Activated CD4-positive, alpha-beta memory T cell treated with anti-CD3 and anti-CD28 coated beads, Interleukin-2, amount 10 ng/mL, durations not matched to agents 7 days and 5 days (primary cell): ENCODE data around the gene C1orf167. TPM values are rescaled to one million over a fixed set of nuclear protein-coding genes. Genes with fewer than 3 reads are reported as not detected.
"Not testable (repeated sequence)": the region's sequence is repeated elsewhere in the genome, so short reads cannot be mapped to it uniquely, and the experiment has no call there.

Experiments used
- CTCF ChIA-PET: fragments of 350-600 bp; sonication (Branson Sonifier 250); formaldehyde crosslinking; loops from one replicate; lab custom pipeline; 2021; ENCODE audit warnings: antibody characterized with exemption, inconsistent platforms; lab: Charles Lee
- POLR2A ChIA-PET: fragments of 350-600 bp; sonication (Branson Sonifier 250); formaldehyde crosslinking; loops from one replicate; lab custom pipeline; 2021; ENCODE audit warnings: antibody characterized with exemption; lab: Charles Lee
- DNase-seq: peaks from one replicate; pipeline ENCODE4 v3.0.0-alpha.2; 2020
- H3K27ac Mint-ChIP-seq: one replicate; pipeline ENCODE4 v1.8.0; 2021; ENCODE audit warnings: mild to moderate bottlenecking, mixed read lengths
- H3K27me3 Mint-ChIP-seq: one replicate; pipeline ENCODE4 v1.8.0; 2021; ENCODE audit warnings: mixed read lengths
- H3K36me3 Mint-ChIP-seq: one replicate; pipeline ENCODE4 v1.8.0; 2021; ENCODE audit warnings: low read depth, mixed read lengths
- H3K4me1 Mint-ChIP-seq: one replicate; pipeline ENCODE4 v1.8.0; 2021; ENCODE audit warnings: mixed read lengths
- H3K4me3 Mint-ChIP-seq: one replicate; pipeline ENCODE4 v1.8.0; 2021; ENCODE audit warnings: mild to moderate bottlenecking, mixed read lengths
- H3K9me3 Mint-ChIP-seq: one replicate; pipeline ENCODE4 v1.8.0; 2021; ENCODE audit warnings: mixed read lengths
- total RNA-seq, 2 experiments: library from RNA; stranded (reverse); gene quantifications; one replicate each; pipeline ENCODE4 v1.2.3, GENCODE V29; 2021

The C1orf167 gene
- total RNA-seq, 2 experiments from 2014 or later: 0.25 TPM; not detected in 1

GRCh38 chr1:11800756-11801433 lies 38.9 kb downstream of the C1orf167 start:
- H3K27me3 Mint-ChIP-seq: no peaks in the 10 kb centered on the region
- H3K4me1 Mint-ChIP-seq: peaks cover 39% of the 10 kb centered on the region
- no peaks in the 10 kb centered on the region for H3K9me3 Mint-ChIP-seq
- DNase-seq: no peak
- no peak overlapping the region for H3K4me3 Mint-ChIP-seq
- ChIA-PET CTCF (no interaction called here), POLR2A (interaction anchor here (4.9 kb wide), 1 partner anchor 108 kb away, joined by 52 read pairs; no protein-coding TSS in a partner anchor)
- H3K36me3 Mint-ChIP-seq: peaks cover 36% of the 10 kb centered on the region
- no peak overlapping the region for H3K27ac Mint-ChIP-seq

GRCh38 chr1:11802616-11802972 lies 40.6 kb downstream of the C1orf167 start:
- no peak for DNase-seq
- Mint-ChIP-seq H3K36me3 (peaks cover 32% of the 10 kb centered on the region), H3K9me3 (no peaks in the 10 kb centered on the region), H3K27me3 (no peaks in the 10 kb centered on the region), H3K4me3 (peak overlapping the region; percentile 96), H3K27ac (peak overlapping the region; percentile 44), H3K4me1 (peaks cover 54% of the 10 kb centered on the region)
- ChIA-PET CTCF (interaction anchor here (0.8 kb wide), 1 partner anchor 9 kb away, joined by 3 read pairs; no protein-coding TSS in a partner anchor), POLR2A (interaction anchor here (0.9 to 4.9 kb wide), 3 partner anchors 10 to 106 kb away, joined by 3 to 52 read pairs (median 3); no protein-coding TSS in a partner anchor)

- H3K4me3 Mint-ChIP-seq: peak overlapping the region; percentile 96
- POLR2A ChIA-PET: interaction anchor here (0.8 to 4.9 kb wide), 7 partner anchors 10 to 791 kb away, joined by 3 to 52 read pairs (median 3); partner anchors contain the start of gene FBXO6
- no peaks in the 10 kb centered on the region for H3K27me3 Mint-ChIP-seq
- peak overlapping the region; percentile 54 for H3K27ac Mint-ChIP-seq
- H3K36me3 Mint-ChIP-seq: peaks cover 35% of the 10 kb centered on the region
- peaks cover 60% of the 10 kb centered on the region for H3K4me1 Mint-ChIP-seq
- H3K9me3 Mint-ChIP-seq: no peaks in the 10 kb centered on the region
- CTCF ChIA-PET: interaction anchor here (0.7 to 1.3 kb wide), 7 partner anchors 9 to 105 kb away, joined by 3 to 5 read pairs (median 3); no protein-coding TSS in a partner anchor
- DNase-seq: peak; percentile 84
Measured at GRCh38 chr1:11802973-11803885, 41.2 kb downstream of the C1orf167 start.

GRCh38 chr1:11803924-11804665 lies 42.1 kb downstream of the C1orf167 start:
- CTCF ChIA-PET: interaction anchor here (1.0 to 1.3 kb wide), 5 partner anchors 11 to 104 kb away, joined by 3 to 5 read pairs (median 3); no protein-coding TSS in a partner anchor

GRCh38 chr1:11804666-11805421 lies 42.9 kb downstream of the C1orf167 start:
- POLR2A ChIA-PET: interaction anchor here (4.9 kb wide), 1 partner anchor 104 kb away, joined by 52 read pairs; no protein-coding TSS in a partner anchor
- Mint-ChIP-seq H3K4me3 (peak overlapping the region; percentile 96), H3K4me1 (peaks cover 70% of the 10 kb centered on the region), H3K27me3 (no peaks in the 10 kb centered on the region), H3K27ac (peak overlapping the region; percentile 61), H3K36me3 (peaks cover 38% of the 10 kb centered on the region), H3K9me3 (no peaks in the 10 kb centered on the region)
- peak; percentile 20 for DNase-seq
- CTCF ChIA-PET: no interaction called here

More at GRCh38 chr1:11803924-11804665, 42.1 kb downstream of the C1orf167 start:
- Mint-ChIP-seq H3K36me3 (peaks cover 35% of the 10 kb centered on the region), H3K27ac (peak overlapping the region; percentile 61), H3K4me3 (peak overlapping the region; percentile 96), H3K4me1 (peaks cover 66% of the 10 kb centered on the region)
- not testable (repeated sequence) for H3K9me3 Mint-ChIP-seq, H3K27me3 Mint-ChIP-seq, DNase-seq
- POLR2A ChIA-PET: interaction anchor here (0.8 to 4.9 kb wide), 5 partner anchors 13 to 792 kb away, joined by 3 to 52 read pairs (median 4); partner anchors contain the start of gene FBXO6

- POLR2A ChIA-PET: interaction anchor here (0.8 to 4.9 kb wide), 12 partner anchors 13 to 793 kb away, joined by 3 to 113 read pairs (median 4); partner anchors contain the start of genes MAD2L2, MFN2 and TARDBP
- peaks cover 33% of the 10 kb centered on the region for H3K36me3 Mint-ChIP-seq
Measured at GRCh38 chr1:11805422-11806306, 43.7 kb downstream of the C1orf167 start, which contains the start of the genes CLCN6 and MTHFR. CLCN6 (plus strand) TSS chr1:11806191; CDS start chr1:11806263, 72 bp downstream. MTHFR (minus strand) TSS chr1:11805964; CDS start chr1:11803116, 2,848 bp downstream.

GRCh38 chr1:11806307-11806936 lies 44.4 kb downstream of the C1orf167 start:
- no peaks in the 10 kb centered on the region for H3K27me3 Mint-ChIP-seq
- H3K4me1 Mint-ChIP-seq: peaks cover 67% of the 10 kb centered on the region
- CTCF ChIA-PET: interaction anchor here (0.7 to 1.6 kb wide), 6 partner anchors 87 to 163 kb away, joined by 3 to 6 read pairs (median 4); no protein-coding TSS in a partner anchor
- peak overlapping the region; percentile 96 for H3K4me3 Mint-ChIP-seq
- H3K9me3 Mint-ChIP-seq: no peaks in the 10 kb centered on the region
- H3K27ac Mint-ChIP-seq: peak overlapping the region; percentile 88
- POLR2A ChIA-PET: interaction anchor here (0.7 to 4.9 kb wide), 17 partner anchors 12 to 794 kb away, joined by 3 to 113 read pairs (median 3); partner anchors contain the start of genes FBXO6, MAD2L2, MFN2 and TARDBP
- no peak for DNase-seq
- H3K36me3 Mint-ChIP-seq: peaks cover 27% of the 10 kb centered on the region

More at GRCh38 chr1:11805422-11806306, 43.7 kb downstream of the C1orf167 start, which contains the start of the genes CLCN6 and MTHFR:
- CTCF ChIA-PET: interaction anchor here (0.6 to 1.6 kb wide), 6 partner anchors 86 to 238 kb away, joined by 3 to 6 read pairs (median 4); no protein-coding TSS in a partner anchor
- DNase-seq: peak; percentile 99
- H3K9me3 Mint-ChIP-seq: no peaks in the 10 kb centered on the region
- peak within 1 kb of the TSS; percentile 96 for H3K4me3 Mint-ChIP-seq
- no peaks in the 10 kb centered on the region for H3K27me3 Mint-ChIP-seq
- H3K27ac Mint-ChIP-seq: peak within 1 kb of the TSS; percentile 88
- peaks cover 70% of the 10 kb centered on the region for H3K4me1 Mint-ChIP-seq

- Mint-ChIP-seq H3K4me3 (peak overlapping the region; percentile 96), H3K27me3 (no peaks in the 10 kb centered on the region)
- POLR2A ChIA-PET: interaction anchor here (0.7 to 4.9 kb wide), 12 partner anchors 12 to 173 kb away, joined by 3 to 113 read pairs (median 3); partner anchors contain the start of genes FBXO6 and MFN2
Measured at GRCh38 chr1:11807133-11807532, 45.1 kb downstream of the C1orf167 start.

GRCh38 chr1:11813021-11813420 lies 51.0 kb downstream of the C1orf167 start:
- POLR2A ChIA-PET: interaction anchor here (1.9 kb wide), 1 partner anchor 96 kb away, joined by 5 read pairs; no protein-coding TSS in a partner anchor
- CTCF ChIA-PET: no interaction called here
- no peak for DNase-seq

More at GRCh38 chr1:11807133-11807532, 45.1 kb downstream of the C1orf167 start:
- Mint-ChIP-seq H3K27ac (peak overlapping the region; percentile 88), H3K4me1 (peaks cover 61% of the 10 kb centered on the region), H3K9me3 (no peaks in the 10 kb centered on the region), H3K36me3 (peaks cover 32% of the 10 kb centered on the region)
- CTCF ChIA-PET: interaction anchor here (1.0 to 1.6 kb wide), 3 partner anchors 88 to 142 kb away, joined by 3 to 6 read pairs (median 4); no protein-coding TSS in a partner anchor
- DNase-seq: no peak

GRCh38 chr1:11817192-11817591 lies 55.2 kb downstream of the C1orf167 start:
- CTCF ChIA-PET: no interaction called here
- Mint-ChIP-seq H3K9me3 (no peaks in the 10 kb centered on the region), H3K36me3 (peaks cover 34% of the 10 kb centered on the region), H3K4me1 (peaks cover 3% of the 10 kb centered on the region), H3K27me3 (no peaks in the 10 kb centered on the region), H3K27ac (no peak overlapping the region), H3K4me3 (no peak overlapping the region)
- POLR2A ChIA-PET: interaction anchor here (0.9 kb wide), 1 partner anchor 31 kb away, joined by 3 read pairs; no protein-coding TSS in a partner anchor
- no peak for DNase-seq

More at GRCh38 chr1:11813021-11813420, 51.0 kb downstream of the C1orf167 start:
- no peaks in the 10 kb centered on the region for H3K9me3 Mint-ChIP-seq
- H3K27ac Mint-ChIP-seq: no peak overlapping the region
- H3K4me3 Mint-ChIP-seq: no peak overlapping the region
- no peaks in the 10 kb centered on the region for H3K27me3 Mint-ChIP-seq
- peaks cover 38% of the 10 kb centered on the region for H3K36me3 Mint-ChIP-seq
- H3K4me1 Mint-ChIP-seq: peaks cover 15% of the 10 kb centered on the region
